HEK293 (cell line): ENCODE results near the gene MOK.

Source experiments
- BCL11B ChIP-seq: fragments of 450-650 bp; formaldehyde crosslinking; IDR thresholded peaks from 2 replicates; pipeline ENCODE4 v1.5.1; 2016; ENCODE audit warnings: low read depth, missing biosample characterization, missing genetic modification characterization
- GLIS2 ChIP-seq: fragments of 450-650 bp; formaldehyde crosslinking; IDR thresholded peaks from 2 replicates; pipeline ENCODE4 v1.5.1; 2016; ENCODE audit warnings: missing biosample characterization, missing genetic modification characterization
- KLF10 ChIP-seq: fragments of 450-650 bp; IDR thresholded peaks from 2 replicates; pipeline ENCODE4 v1.5.1; 2018; ENCODE audit warnings: missing biosample characterization, mild to moderate bottlenecking, missing genetic modification characterization
- KLF16 ChIP-seq: fragments of 450-650 bp; formaldehyde crosslinking; IDR thresholded peaks from 2 replicates; pipeline ENCODE4 v1.5.1; 2017; ENCODE audit warnings: missing biosample characterization, missing genetic modification characterization
- KLF8 ChIP-seq: fragments of 450-650 bp; formaldehyde crosslinking; IDR thresholded peaks from 2 replicates; pipeline ENCODE4 v1.5.1; 2016; ENCODE audit warnings: missing biosample characterization, missing genetic modification characterization
- KLF9 ChIP-seq: fragments of 450-650 bp; formaldehyde crosslinking; IDR thresholded peaks from 2 replicates; pipeline ENCODE4 v1.5.1; 2016; ENCODE audit warnings: missing biosample characterization, missing genetic modification characterization, low read depth
- SP2 ChIP-seq: fragments of 450-650 bp; formaldehyde crosslinking; IDR thresholded peaks from 2 replicates; pipeline ENCODE4 v1.5.1; 2016; ENCODE audit warnings: missing biosample characterization, missing genetic modification characterization
- SP3 ChIP-seq: fragments of 450-650 bp; formaldehyde crosslinking; IDR thresholded peaks from 2 replicates; pipeline ENCODE4 v1.5.1; 2016; ENCODE audit warnings: missing biosample characterization, missing genetic modification characterization
- SP7 ChIP-seq: fragments of 450-650 bp; formaldehyde crosslinking; IDR thresholded peaks from 2 replicates; pipeline ENCODE4 v1.5.1; 2016; ENCODE audit warnings: missing biosample characterization, missing genetic modification characterization
- YY1 ChIP-seq: fragments of 450-650 bp; formaldehyde crosslinking; IDR thresholded peaks from 2 replicates; pipeline ENCODE4 v1.5.1; 2018; ENCODE audit warnings: missing biosample characterization, missing genetic modification characterization
- YY2 ChIP-seq: fragments of 450-650 bp; formaldehyde crosslinking; IDR thresholded peaks from 2 replicates; pipeline ENCODE4 v1.5.1; 2016; ENCODE audit warnings: missing biosample characterization, missing genetic modification characterization
- ZBTB20 ChIP-seq: fragments of 450-650 bp; formaldehyde crosslinking; IDR thresholded peaks from 2 replicates; pipeline ENCODE4 v1.5.1; 2016; ENCODE audit warnings: missing biosample characterization, missing genetic modification characterization
- ZFHX2 ChIP-seq: fragments of 450-650 bp; formaldehyde crosslinking; conservative IDR thresholded peaks from 2 replicates; pipeline ENCODE4 v1.5.1; 2016; ENCODE audit warnings: missing biosample characterization, missing genetic modification characterization
- ZNF16 ChIP-seq: fragments of 450-650 bp; formaldehyde crosslinking; IDR thresholded peaks from 2 replicates; pipeline ENCODE4 v1.5.1; 2016; ENCODE audit warnings: low read depth, missing biosample characterization, missing genetic modification characterization
- ZNF2 ChIP-seq: fragments of 450-650 bp; formaldehyde crosslinking; IDR thresholded peaks from 2 replicates; pipeline ENCODE4 v1.5.1; 2016; ENCODE audit warnings: missing biosample characterization, missing genetic modification characterization
- ZNF214 ChIP-seq: fragments of 450-650 bp; formaldehyde crosslinking; IDR thresholded peaks from 2 replicates; pipeline ENCODE4 v1.5.1; 2017; ENCODE audit warnings: missing biosample characterization, mild to moderate bottlenecking, missing genetic modification characterization, borderline replicate concordance
- ZNF24 ChIP-seq: fragments of 450-650 bp; formaldehyde crosslinking; IDR thresholded peaks from 2 replicates; pipeline ENCODE4 v1.5.1; 2016; ENCODE audit warnings: missing biosample characterization, missing genetic modification characterization
- ZNF335 ChIP-seq: fragments of 450-650 bp; formaldehyde crosslinking; conservative IDR thresholded peaks from 2 replicates; pipeline ENCODE4 v1.5.1; 2016; ENCODE audit warnings: missing biosample characterization, missing genetic modification characterization
- ZNF391 ChIP-seq: fragments of 450-650 bp; formaldehyde crosslinking; IDR thresholded peaks from 2 replicates; pipeline ENCODE4 v1.5.1; 2016; ENCODE audit warnings: low read depth, missing biosample characterization, missing genetic modification characterization, borderline replicate concordance
- ZNF548 ChIP-seq: fragments of 450-650 bp; formaldehyde crosslinking; IDR thresholded peaks from 2 replicates; pipeline ENCODE4 v1.5.1; 2016; ENCODE audit warnings: missing biosample characterization, missing genetic modification characterization
- ZNF558 ChIP-seq: fragments of 450-650 bp; formaldehyde crosslinking; IDR thresholded peaks from 2 replicates; pipeline ENCODE4 v1.5.1; 2016; ENCODE audit warnings: missing biosample characterization, missing genetic modification characterization
- ZNF76 ChIP-seq: fragments of 450-650 bp; formaldehyde crosslinking; IDR thresholded peaks from 2 replicates; pipeline ENCODE4; 2016; ENCODE audit warnings: low read depth, missing biosample characterization, missing genetic modification characterization, borderline replicate concordance
- ZNF777 ChIP-seq: fragments of 450-650 bp; formaldehyde crosslinking; IDR thresholded peaks from 2 replicates; pipeline ENCODE4 v1.5.1; 2017; ENCODE audit warnings: missing biosample characterization, missing genetic modification characterization, borderline replicate concordance
- ZXDB ChIP-seq: fragments of 450-650 bp; formaldehyde crosslinking; IDR thresholded peaks from 2 replicates; pipeline ENCODE4 v1.5.1; 2016; ENCODE audit warnings: missing biosample characterization, missing genetic modification characterization
- TF ChIP-seq, protein P1 (sequence below): fragments of 450-650 bp; formaldehyde crosslinking; IDR thresholded peaks from 2 replicates; pipeline ENCODE4 v1.5.1; 2016; ENCODE audit warnings: missing biosample characterization, missing genetic modification characterization
- TF ChIP-seq, protein P2 (sequence below): fragments of 450-650 bp; formaldehyde crosslinking; IDR thresholded peaks from 2 replicates; pipeline ENCODE4 v1.5.1; 2016; ENCODE audit warnings: missing biosample characterization, missing genetic modification characterization

MOK gene

DNA sequence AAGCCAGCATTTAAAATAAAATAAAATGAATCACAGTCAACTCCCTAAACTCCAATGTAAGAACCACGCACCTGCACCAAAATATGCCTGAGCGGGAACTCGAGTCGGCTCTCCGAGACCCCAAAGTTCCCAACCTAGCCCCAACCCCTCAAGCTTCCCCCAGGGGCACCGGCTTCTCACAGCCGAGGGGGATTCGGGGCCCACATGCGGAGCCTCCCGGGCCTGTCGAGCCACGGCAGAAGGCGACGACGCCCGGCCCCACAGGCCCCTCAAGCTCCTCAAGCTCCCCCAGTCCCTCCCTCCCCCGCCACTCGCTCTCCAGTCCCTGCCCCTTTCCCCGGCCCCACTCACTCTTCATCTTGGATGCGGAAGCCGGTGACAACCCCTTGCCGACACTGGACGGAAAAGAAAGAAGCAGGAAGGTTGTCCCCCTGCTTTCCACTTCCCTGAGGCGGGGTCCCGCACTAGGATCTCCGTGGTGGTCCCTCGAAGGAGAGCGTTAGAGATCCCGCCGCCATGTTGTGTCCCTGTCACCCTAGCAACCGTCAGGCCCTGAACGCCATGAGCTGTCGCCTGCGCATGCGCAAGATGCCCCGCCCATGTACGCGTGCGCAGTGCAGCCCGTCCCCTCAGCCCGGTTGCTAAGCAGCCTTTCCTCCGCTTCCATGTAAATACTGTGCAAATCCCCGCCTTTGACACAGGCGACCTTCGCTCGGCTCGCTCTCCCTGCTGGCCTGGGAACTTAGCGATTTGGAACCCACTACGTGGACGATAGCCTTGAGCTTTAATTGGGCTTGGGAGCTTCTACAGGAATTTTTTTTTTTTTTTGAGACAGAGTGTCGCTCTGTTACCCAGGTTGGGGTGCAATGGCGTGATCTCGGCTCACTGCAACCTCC lies at the start of gene MOK (continued):
- TF ChIP-seq, protein P1, sequence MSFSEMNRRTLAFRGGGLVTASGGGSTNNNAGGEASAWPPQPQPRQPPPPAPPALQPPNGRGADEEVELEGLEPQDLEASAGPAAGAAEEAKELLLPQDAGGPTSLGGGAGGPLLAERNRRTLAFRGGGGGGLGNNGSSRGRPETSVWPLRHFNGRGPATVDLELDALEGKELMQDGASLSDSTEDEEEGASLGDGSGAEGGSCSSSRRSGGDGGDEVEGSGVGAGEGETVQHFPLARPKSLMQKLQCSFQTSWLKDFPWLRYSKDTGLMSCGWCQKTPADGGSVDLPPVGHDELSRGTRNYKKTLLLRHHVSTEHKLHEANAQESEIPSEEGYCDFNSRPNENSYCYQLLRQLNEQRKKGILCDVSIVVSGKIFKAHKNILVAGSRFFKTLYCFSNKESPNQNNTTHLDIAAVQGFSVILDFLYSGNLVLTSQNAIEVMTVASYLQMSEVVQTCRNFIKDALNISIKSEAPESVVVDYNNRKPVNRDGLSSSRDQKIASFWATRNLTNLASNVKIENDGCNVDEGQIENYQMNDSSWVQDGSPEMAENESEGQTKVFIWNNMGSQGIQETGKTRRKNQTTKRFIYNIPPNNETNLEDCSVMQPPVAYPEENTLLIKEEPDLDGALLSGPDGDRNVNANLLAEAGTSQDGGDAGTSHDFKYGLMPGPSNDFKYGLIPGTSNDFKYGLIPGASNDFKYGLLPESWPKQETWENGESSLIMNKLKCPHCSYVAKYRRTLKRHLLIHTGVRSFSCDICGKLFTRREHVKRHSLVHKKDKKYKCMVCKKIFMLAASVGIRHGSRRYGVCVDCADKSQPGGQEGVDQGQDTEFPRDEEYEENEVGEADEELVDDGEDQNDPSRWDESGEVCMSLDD (tag by site-specific recombination), result peak; percentile 66; the same call in 1 of the 2 replicates
- TF ChIP-seq ZXDB (tag by site-specific recombination), result peak; percentile 59; the same call in 1 of the 2 replicates
- no peak for TF ChIP-seq BCL11B (tag by site-specific recombination)
- peak; percentile 70 for TF ChIP-seq ZNF2
- 0 out of 2 replicates have a peak, but pooled peaks have one; percentile 59 for TF ChIP-seq KLF16 (tag by site-specific recombination)
- peak; percentile 72; the same call in 1 of the 2 replicates for TF ChIP-seq ZBTB20
- no peak for TF ChIP-seq ZNF16 (tag by site-specific recombination)
- TF ChIP-seq ZNF24 (tag by site-specific recombination), result no peak
- TF ChIP-seq KLF8, result 0 out of 2 replicates have a peak, but pooled peaks have one; percentile 23
- TF ChIP-seq ZFHX2 (tag by site-specific recombination), result peak; percentile 27; the same call in 1 of the 2 replicates
- TF ChIP-seq, protein P2, sequence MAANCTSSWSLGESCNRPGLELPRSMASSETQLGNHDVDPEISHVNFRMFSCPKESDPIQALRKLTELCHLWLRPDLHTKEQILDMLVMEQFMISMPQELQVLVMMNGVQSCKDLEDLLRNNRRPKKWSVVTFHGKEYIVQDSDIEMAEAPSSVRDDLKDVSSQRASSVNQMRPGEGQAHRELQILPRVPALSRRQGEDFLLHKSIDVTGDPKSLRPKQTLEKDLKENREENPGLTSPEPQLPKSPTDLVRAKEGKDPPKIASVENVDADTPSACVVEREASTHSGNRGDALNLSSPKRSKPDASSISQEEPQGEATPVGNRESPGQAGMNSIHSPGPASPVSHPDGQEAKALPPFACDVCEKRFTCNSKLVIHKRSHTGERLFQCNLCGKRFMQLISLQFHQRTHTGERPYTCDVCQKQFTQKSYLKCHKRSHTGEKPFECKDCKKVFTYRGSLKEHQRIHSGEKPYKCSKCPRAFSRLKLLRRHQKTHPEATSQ (tag by site-specific recombination), result no peak
- TF ChIP-seq ZNF76 (tag by site-specific recombination), result no peak
- TF ChIP-seq YY1 (tag by site-specific recombination), result peak; percentile 84
- TF ChIP-seq ZNF548 (tag by site-specific recombination), result no peak
- 0 out of 2 replicates have a peak, but pooled peaks have one; percentile 25 for TF ChIP-seq SP7 (tag by site-specific recombination)
- TF ChIP-seq SP2 (tag by site-specific recombination), result peak; percentile 61
- TF ChIP-seq YY2 (tag by site-specific recombination), result peak; percentile 78; the same call in 1 of the 2 replicates
- peak; percentile 88 for TF ChIP-seq KLF9 (tag by site-specific recombination)
- TF ChIP-seq ZNF777 (tag by site-specific recombination), result peak; percentile 57; the same call in 1 of the 2 replicates
- TF ChIP-seq ZNF214 (tag by site-specific recombination), result no peak
- peak; percentile 54; the same call in 1 of the 2 replicates for TF ChIP-seq KLF10 (tag by site-specific recombination)
- TF ChIP-seq ZNF335 (tag by site-specific recombination), result peak; percentile 90
- TF ChIP-seq ZNF558 (tag by site-specific recombination), result no peak
- TF ChIP-seq ZNF391 (tag by site-specific recombination), result no peak
- TF ChIP-seq GLIS2 (tag by site-specific recombination), result peak; percentile 89
- peak; percentile 86 for TF ChIP-seq SP3 (tag by site-specific recombination)
